Measurements from ENCODE around the gene CD83.

DNA sequence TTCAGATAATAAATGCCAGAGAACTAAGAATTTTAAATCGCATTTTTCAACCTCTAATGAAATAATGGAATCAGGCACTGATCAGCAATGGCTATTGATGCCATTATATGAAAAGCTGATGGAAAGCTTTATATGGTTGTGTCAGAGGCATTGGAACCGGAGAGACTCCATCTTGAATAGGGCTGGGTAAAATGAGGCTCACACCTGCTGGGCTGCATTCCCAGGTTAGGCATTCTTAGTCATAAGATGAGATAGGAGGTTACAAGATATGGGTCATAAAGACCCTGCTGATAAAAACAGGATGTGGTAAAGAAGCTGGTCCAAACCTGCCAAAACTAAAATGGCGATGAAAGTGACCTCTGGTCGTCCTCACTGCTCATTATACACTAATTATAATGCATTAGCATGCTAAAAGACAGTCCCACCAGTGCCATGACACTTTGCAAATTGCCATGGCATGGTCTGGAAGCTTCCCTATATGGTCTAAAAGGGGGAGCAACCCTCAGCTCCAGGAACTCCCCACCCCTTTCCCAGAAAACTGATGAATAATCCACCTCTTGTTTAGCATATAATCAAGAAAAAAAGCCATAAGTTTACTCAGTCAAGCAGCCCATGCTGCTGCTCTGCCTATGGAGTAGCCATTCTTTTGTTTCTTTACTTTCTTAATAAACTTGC is 40.2 kb upstream of the CD83 start:
- TF ChIP-seq, protein P1, sequence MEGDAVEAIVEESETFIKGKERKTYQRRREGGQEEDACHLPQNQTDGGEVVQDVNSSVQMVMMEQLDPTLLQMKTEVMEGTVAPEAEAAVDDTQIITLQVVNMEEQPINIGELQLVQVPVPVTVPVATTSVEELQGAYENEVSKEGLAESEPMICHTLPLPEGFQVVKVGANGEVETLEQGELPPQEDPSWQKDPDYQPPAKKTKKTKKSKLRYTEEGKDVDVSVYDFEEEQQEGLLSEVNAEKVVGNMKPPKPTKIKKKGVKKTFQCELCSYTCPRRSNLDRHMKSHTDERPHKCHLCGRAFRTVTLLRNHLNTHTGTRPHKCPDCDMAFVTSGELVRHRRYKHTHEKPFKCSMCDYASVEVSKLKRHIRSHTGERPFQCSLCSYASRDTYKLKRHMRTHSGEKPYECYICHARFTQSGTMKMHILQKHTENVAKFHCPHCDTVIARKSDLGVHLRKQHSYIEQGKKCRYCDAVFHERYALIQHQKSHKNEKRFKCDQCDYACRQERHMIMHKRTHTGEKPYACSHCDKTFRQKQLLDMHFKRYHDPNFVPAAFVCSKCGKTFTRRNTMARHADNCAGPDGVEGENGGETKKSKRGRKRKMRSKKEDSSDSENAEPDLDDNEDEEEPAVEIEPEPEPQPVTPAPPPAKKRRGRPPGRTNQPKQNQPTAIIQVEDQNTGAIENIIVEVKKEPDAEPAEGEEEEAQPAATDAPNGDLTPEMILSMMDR (optimal IDR thresholded peaks at IDR 0.05 in 1 of 3, IDR thresholded peaks at IDR 0.05 in 1 of 3, conservative IDR thresholded peaks at IDR 0.05 in 1 of 3; ENCODE audit: extremely low read depth in 1 of 3, insufficient read depth in 2 of 3, low read length in 3 of 3), result no peak
- no peak for TF ChIP-seq EZH2 (IDR thresholded peaks at IDR 0.05; ENCODE audit: low read length)

Measured in keratinocyte (primary cell).